Natural killer cell (primary cell): Measurements from ENCODE around the gene EAF1. TPM values are rescaled to one million over a fixed set of nuclear protein-coding genes. Genes with fewer than 3 reads are reported as not detected.

Source experiments
- ATAC-seq, 3 donors: fragments of 150-1000 bp in 2 of 3; fragments of 200-7000 bp in 1 of 3; cut with Tn5 transposase; 1 replicate in 1 of 3; 2 replicates in 2 of 3; pipeline ENCODE4 v1.10.0; 2021; ENCODE audit warnings: mild to moderate bottlenecking in 2 of 3, moderate library complexity in 2 of 3
- DNase-seq, 2 donors: peaks; one replicate each; pipeline versions ENCODE4 v3.0.0 to v3.0.0-alpha.2; 2013 to 2021; ENCODE audit warnings: mixed read lengths in 1 of 2
- H3K27ac ChIP-seq: one replicate; pipeline ENCODE4 v1.5.1; 2013; ENCODE audit warnings: mild to moderate bottlenecking, low read length
- H3K27me3 ChIP-seq: one replicate; pipeline ENCODE4 v1.6.1; 2013; ENCODE audit warnings: low read length; ENCODE audit not compliant: control insufficient read depth, insufficient read depth
- H3K36me3 ChIP-seq: one replicate; pipeline ENCODE4 v1.6.1; 2013; ENCODE audit warnings: low read length; ENCODE audit not compliant: control insufficient read depth, insufficient read depth
- H3K4me1 ChIP-seq: one replicate; pipeline ENCODE4 v1.6.1; 2013; ENCODE audit warnings: low read length; ENCODE audit not compliant: control insufficient read depth, insufficient read depth
- H3K4me3 ChIP-seq: one replicate; pipeline ENCODE4 v1.5.1; 2013; ENCODE audit warnings: low read length
- H3K9me3 ChIP-seq: one replicate; pipeline ENCODE4 v1.6.1; 2013; ENCODE audit warnings: low read length; ENCODE audit not compliant: control insufficient read depth, insufficient read depth
- H3K27ac Mint-ChIP-seq, 2 donors: one replicate each; pipeline ENCODE4 v1.8.0; 2022; ENCODE audit warnings: mild to moderate bottlenecking in 2 of 2, mixed read lengths in 2 of 2, moderate library complexity in 1 of 2
- H3K27me3 Mint-ChIP-seq, 2 donors: one replicate each; pipeline ENCODE4 v1.8.0; 2022; ENCODE audit warnings: low read depth in 2 of 2, mixed read lengths in 2 of 2
- H3K36me3 Mint-ChIP-seq: one replicate; pipeline ENCODE4 v1.8.0; 2022; ENCODE audit warnings: mixed read lengths
- H3K4me1 Mint-ChIP-seq, 2 donors: one replicate each; pipeline ENCODE4 v1.8.0; 2022; ENCODE audit warnings: mixed read lengths in 2 of 2
- H3K4me3 Mint-ChIP-seq: one replicate; pipeline ENCODE4 v1.8.0; 2022; ENCODE audit warnings: mild to moderate bottlenecking, moderate library complexity, mixed read lengths
- H3K9me3 Mint-ChIP-seq, 2 donors: one replicate each; pipeline ENCODE4 v1.8.0; 2022; ENCODE audit warnings: mixed read lengths in 2 of 2
- WGBS: methylation state at CpG from one replicate; pipeline ENCODE4 v1.1.7; 2013; ENCODE audit warnings: missing lambda C conversion rate; ENCODE audit not compliant: insufficient coverage; 5-methylcytosine and 5-hydroxymethylcytosine counted together
- intact Hi-C: fragments of 100-400 bp; cut with micrococcal nuclease; formaldehyde crosslinking; loops from one replicate; pipeline ENCODE4 v1.14.2; 2022
- total RNA-seq, 4 donors: library from RNA; stranded (reverse); fragments of 120-200 nt in 1 of 4; gene quantifications; one replicate each; pipeline versions ENCODE4 v1.2.3 to v1.2.4, GENCODE V29; 2013 to 2022
- TF ChIP-seq, protein P1 (sequence below): fragments of 200-600 bp; IDR thresholded peaks from one replicate; pipeline ENCODE4 v1.8.0; 2022; ENCODE audit warnings: antibody characterized with exemption

EAF1 gene
- total RNA-seq, 3 donors from 2014 or later (not counting 1 experiment from before 2014, with no cell fraction given) = 39.7 to 45.8 (median 41.5) TPM

DNA sequence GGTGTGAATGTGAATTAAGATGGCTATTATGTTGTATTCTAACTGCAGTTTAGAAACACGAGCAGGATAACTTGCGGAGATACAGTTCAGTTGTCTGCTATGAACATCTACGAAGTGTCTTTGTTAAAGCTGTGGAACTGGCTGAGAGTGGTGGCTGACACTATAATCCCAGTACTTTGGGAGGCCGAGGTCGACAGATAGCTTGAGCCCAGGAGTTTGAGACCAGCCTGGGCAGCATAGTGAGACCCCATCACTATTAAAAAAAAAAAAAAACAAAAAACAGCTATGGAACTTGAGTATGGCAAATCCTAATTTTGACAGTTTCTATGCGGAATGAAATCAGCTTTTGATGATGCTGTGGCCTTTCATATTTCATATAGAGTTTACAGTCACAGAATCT lies 1.7 kb downstream of the EAF1 start:
- DNase-seq (no peak), ATAC-seq (no peak)
- H3K4me1 Mint-ChIP-seq = peaks cover 62 to 69% of the 10 kb centered on the region in 2 donors
- peaks cover 7% of the 10 kb centered on the region for H3K36me3 Mint-ChIP-seq
- no peaks in the 10 kb centered on the region for H3K27me3 Mint-ChIP-seq
- no peak overlapping the region for H3K27ac ChIP-seq
- H3K27ac Mint-ChIP-seq = peak overlapping the region; percentile 96 to 97
- TF ChIP-seq, protein P1, sequence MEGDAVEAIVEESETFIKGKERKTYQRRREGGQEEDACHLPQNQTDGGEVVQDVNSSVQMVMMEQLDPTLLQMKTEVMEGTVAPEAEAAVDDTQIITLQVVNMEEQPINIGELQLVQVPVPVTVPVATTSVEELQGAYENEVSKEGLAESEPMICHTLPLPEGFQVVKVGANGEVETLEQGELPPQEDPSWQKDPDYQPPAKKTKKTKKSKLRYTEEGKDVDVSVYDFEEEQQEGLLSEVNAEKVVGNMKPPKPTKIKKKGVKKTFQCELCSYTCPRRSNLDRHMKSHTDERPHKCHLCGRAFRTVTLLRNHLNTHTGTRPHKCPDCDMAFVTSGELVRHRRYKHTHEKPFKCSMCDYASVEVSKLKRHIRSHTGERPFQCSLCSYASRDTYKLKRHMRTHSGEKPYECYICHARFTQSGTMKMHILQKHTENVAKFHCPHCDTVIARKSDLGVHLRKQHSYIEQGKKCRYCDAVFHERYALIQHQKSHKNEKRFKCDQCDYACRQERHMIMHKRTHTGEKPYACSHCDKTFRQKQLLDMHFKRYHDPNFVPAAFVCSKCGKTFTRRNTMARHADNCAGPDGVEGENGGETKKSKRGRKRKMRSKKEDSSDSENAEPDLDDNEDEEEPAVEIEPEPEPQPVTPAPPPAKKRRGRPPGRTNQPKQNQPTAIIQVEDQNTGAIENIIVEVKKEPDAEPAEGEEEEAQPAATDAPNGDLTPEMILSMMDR = no peak
- no peaks in the 10 kb centered on the region for H3K9me3 Mint-ChIP-seq
- no peaks in the 10 kb centered on the region for H3K9me3 ChIP-seq
- WGBS = 77% methylated on average over 6 of the region's 6 CpGs
- peak overlapping the region; percentile 97 for H3K4me3 ChIP-seq
- peaks cover 23% of the 10 kb centered on the region for H3K4me1 ChIP-seq
- peak overlapping the region; percentile 98 for H3K4me3 Mint-ChIP-seq
- intact Hi-C loops = no loop called here
- H3K36me3 ChIP-seq = peaks cover 46% of the 10 kb centered on the region
- no peaks in the 10 kb centered on the region for H3K27me3 ChIP-seq

DNA sequence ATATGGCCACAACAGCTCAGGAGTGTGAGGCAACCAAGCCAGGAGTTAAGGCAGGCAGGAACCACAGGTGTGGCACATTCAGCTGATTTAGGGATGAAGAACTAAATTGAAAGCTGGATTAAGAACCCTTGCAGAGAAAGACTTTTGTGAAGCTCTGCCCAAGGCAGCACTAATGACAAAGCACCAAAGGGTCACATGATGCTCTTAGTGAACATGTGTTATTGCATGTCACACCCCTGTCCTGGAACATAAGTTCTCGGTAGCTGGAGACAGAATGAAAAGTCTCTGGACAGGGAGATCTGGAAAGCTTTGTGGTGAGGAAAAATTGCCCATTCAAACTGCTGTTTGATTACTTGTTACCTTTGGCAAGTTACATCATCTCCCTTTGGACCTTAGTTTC lies 3.2 kb downstream of the EAF1 start:
- Histone ChIP-seq H3K9me3 (no peaks in the 10 kb centered on the region), H3K4me1 (peaks cover 23% of the 10 kb centered on the region), H3K27me3 (no peaks in the 10 kb centered on the region), H3K36me3 (peaks cover 52% of the 10 kb centered on the region), H3K27ac (no peak overlapping the region), H3K4me3 (no peak overlapping the region)
- no peak overlapping the region for H3K4me3 Mint-ChIP-seq
- H3K4me1 Mint-ChIP-seq = peaks cover 54 to 60% of the 10 kb centered on the region in 2 donors
- intact Hi-C loops = no loop called here
- peak overlapping the region; percentile 40 to 96 for H3K27ac Mint-ChIP-seq
- peaks cover 7% of the 10 kb centered on the region for H3K36me3 Mint-ChIP-seq
- H3K27me3 Mint-ChIP-seq = no peaks in the 10 kb centered on the region
- no peaks in the 10 kb centered on the region for H3K9me3 Mint-ChIP-seq
- 80% methylated on average over 1 of the region's 1 CpG for WGBS
- no peak for ATAC-seq
- TF ChIP-seq, protein P1 = no peak
- DNase-seq = no peak

- intact Hi-C loops = no loop called here
- peaks cover 59% of the 10 kb centered on the region for H3K36me3 ChIP-seq
- H3K27me3 Mint-ChIP-seq = no peaks in the 10 kb centered on the region
- peaks cover 13% of the 10 kb centered on the region for H3K36me3 Mint-ChIP-seq
- ATAC-seq (no peak), DNase-seq (no peak)
- 92% methylated on average over 2 of the region's 3 CpGs for WGBS
- H3K4me3 ChIP-seq = no peak overlapping the region
- H3K4me1 ChIP-seq = peaks cover 22% of the 10 kb centered on the region
- no peaks in the 10 kb centered on the region for H3K9me3 ChIP-seq
- TF ChIP-seq, protein P1 = no peak
- no peak overlapping the region for H3K4me3 Mint-ChIP-seq
- H3K27me3 ChIP-seq = no peaks in the 10 kb centered on the region
- H3K27ac ChIP-seq = no peak overlapping the region
- H3K9me3 Mint-ChIP-seq = no peaks in the 10 kb centered on the region
- H3K4me1 Mint-ChIP-seq = peaks cover 52 to 58% of the 10 kb centered on the region in 2 donors
- peak overlapping the region; percentile 61 to 96 for H3K27ac Mint-ChIP-seq
These were observed 3.9 kb downstream of the EAF1 start for GRCh38 chr3:15431256-15431837.

DNA sequence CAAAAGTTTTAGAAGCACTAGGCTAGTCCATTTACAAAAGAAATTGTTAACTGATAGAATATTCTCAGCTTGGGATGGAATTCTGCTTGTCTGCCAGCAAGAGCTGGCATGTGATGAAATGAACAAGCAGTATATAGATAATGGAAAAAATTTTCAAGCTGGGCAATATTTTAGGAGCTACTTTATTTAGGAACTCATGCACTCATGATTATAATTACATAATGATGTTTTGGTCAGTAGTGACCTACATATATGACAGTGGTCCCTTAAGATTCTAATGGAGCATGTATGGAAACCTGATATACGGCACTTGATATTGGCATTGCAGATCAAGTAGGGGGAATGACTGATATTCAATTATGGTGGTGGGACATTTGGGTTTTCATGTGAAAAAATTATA lies 6.1 kb downstream of the EAF1 start:
- intact Hi-C loops = no loop called here
- Histone ChIP-seq H3K27ac (no peak overlapping the region), H3K36me3 (peaks cover 77% of the 10 kb centered on the region), H3K27me3 (no peaks in the 10 kb centered on the region), H3K4me3 (no peak overlapping the region), H3K9me3 (no peaks in the 10 kb centered on the region), H3K4me1 (peaks cover 10% of the 10 kb centered on the region)
- Mint-ChIP-seq H3K4me3 (no peak overlapping the region), H3K4me1 (peaks cover 31 to 40% of the 10 kb centered on the region in 2 donors), H3K27me3 (no peaks in the 10 kb centered on the region), H3K9me3 (no peaks in the 10 kb centered on the region), H3K36me3 (peaks cover 14% of the 10 kb centered on the region), H3K27ac (peak overlapping the region in 1 of 2 donors; percentile 26)
- DNase-seq (no peak), ATAC-seq (no peak)
- TF ChIP-seq, protein P1 = no peak
- WGBS = 100% methylated on average over 1 of the region's 1 CpG
